ENCODE results near the gene FXYD7.
"Not testable (repeated sequence)": the region's sequence is repeated elsewhere in the genome, so short reads cannot be mapped to it uniquely, and the experiment has no call there.

DNA sequence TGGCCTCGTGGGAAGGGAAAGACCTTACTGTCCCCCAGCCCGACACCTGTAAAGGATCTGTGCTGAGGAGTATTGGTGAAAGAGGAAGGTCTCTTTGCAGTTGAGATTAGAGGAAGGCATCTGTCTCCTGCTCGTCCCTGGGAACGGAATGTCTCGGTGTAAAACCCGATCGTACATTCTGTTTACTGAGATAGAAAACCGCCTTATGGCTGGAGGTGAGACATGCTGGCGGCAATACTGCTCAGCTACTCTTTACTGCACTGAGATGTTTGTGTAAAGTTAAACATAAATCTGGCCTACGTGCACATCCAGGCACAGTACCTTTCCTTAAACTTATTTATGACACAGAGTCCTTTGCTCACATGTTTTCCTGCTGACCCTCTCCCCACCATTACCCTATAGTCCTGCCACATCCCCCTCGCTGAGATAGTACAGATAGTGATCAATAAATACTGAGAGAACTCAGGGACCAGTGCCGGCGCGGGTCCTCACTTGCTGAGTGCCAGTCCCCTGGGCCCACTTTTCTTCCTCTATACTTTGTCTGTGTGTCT lies 13.3 kb upstream of the FXYD7 start:
- TF ChIP-seq, protein P1, sequence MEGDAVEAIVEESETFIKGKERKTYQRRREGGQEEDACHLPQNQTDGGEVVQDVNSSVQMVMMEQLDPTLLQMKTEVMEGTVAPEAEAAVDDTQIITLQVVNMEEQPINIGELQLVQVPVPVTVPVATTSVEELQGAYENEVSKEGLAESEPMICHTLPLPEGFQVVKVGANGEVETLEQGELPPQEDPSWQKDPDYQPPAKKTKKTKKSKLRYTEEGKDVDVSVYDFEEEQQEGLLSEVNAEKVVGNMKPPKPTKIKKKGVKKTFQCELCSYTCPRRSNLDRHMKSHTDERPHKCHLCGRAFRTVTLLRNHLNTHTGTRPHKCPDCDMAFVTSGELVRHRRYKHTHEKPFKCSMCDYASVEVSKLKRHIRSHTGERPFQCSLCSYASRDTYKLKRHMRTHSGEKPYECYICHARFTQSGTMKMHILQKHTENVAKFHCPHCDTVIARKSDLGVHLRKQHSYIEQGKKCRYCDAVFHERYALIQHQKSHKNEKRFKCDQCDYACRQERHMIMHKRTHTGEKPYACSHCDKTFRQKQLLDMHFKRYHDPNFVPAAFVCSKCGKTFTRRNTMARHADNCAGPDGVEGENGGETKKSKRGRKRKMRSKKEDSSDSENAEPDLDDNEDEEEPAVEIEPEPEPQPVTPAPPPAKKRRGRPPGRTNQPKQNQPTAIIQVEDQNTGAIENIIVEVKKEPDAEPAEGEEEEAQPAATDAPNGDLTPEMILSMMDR (conservative IDR thresholded peaks at IDR 0.05) = not testable (repeated sequence)
- TF ChIP-seq ZFX (IDR thresholded peaks at IDR 0.05) = peak; percentile 22; the same call in 1 of the 2 replicates

Data from C4-2B (cell line).